ENCODE data around the gene TMIGD3.

Gene TMIGD3

DNA sequence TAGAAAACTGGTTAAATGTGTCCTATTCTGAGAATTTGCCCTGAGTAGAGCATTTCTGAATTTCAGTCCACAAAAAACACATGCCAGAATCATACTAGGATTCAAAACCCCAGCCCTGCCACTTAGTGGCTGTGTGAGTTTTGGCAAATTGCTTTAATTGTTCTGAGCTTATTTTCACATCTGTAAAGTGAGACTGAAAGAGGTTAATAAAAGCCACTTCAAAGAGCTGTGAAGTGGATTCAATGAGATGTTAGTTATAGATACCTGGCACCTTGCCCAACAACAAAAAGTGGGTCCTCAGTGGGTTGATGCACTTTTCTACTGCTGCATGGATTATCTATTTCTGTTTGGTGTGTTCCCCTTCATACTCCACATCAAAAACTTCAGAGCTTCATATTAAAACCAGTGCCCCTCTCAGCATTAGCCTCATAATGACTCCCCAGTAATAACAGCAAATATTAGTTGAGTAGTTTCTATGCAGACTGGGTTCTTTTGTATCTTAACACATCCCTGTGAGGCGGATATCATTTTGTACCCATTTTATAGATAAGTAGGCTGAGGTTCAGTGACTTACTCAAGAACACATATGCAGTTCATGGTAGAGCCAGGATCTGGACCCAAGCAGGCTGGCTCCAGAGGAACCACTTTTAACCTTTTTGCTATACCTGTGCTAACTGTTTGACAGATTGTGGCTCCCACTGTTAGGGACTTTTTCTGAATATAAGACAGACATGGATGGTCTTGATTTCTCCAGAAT is 14.2 kb upstream of the TMIGD3 start:
- no peaks in the 10 kb centered on the region for H3K27me3 ChIP-seq (ENCODE audit: control insufficient read depth, insufficient read depth, low read length)
- no peak overlapping the region for H3K4me3 ChIP-seq (ENCODE audit: low read length)
- no peaks in the 10 kb centered on the region for H3K9me3 ChIP-seq (ENCODE audit: control insufficient read depth, low read depth, low read length)
- H3K27ac ChIP-seq (ENCODE audit: low read length) = no peak overlapping the region
- no peaks in the 10 kb centered on the region for H3K36me3 ChIP-seq (ENCODE audit: control insufficient read depth, low read depth, low read length)
- H3K4me1 ChIP-seq (ENCODE audit: control insufficient read depth, low read depth, low read length) = no peaks in the 10 kb centered on the region
- H3K9ac ChIP-seq (ENCODE audit: low read length) = no peak overlapping the region

DNA sequence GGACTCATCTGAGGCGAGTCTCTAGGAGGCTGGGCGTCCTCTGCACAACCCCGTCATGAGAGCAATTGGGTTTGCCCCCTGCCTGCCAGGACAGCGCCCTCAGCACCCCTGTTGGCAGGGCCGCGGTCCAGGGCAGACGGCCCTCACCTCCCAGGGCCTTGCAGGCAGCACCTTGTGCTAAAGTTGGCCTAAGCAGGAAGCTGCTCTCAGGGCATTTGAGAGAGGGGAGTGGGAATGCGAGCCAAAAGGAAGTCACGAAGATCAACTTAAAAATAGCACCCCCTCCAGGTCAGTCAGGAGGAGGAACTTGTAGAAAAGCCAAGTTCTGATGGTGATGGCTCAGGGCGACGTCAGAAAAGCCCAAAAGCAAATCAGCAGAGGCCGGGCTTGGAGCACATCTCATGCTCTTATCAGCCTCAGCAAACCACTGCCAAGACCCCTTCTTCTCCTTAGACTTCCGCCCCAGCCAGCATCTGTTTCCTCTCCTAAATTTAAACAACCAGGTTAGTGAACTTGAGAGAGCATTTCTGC is 12.6 kb upstream of the TMIGD3 start:
- H3K4me1 ChIP-seq (ENCODE audit: control insufficient read depth, low read depth, low read length) = no peaks in the 10 kb centered on the region

DNA sequence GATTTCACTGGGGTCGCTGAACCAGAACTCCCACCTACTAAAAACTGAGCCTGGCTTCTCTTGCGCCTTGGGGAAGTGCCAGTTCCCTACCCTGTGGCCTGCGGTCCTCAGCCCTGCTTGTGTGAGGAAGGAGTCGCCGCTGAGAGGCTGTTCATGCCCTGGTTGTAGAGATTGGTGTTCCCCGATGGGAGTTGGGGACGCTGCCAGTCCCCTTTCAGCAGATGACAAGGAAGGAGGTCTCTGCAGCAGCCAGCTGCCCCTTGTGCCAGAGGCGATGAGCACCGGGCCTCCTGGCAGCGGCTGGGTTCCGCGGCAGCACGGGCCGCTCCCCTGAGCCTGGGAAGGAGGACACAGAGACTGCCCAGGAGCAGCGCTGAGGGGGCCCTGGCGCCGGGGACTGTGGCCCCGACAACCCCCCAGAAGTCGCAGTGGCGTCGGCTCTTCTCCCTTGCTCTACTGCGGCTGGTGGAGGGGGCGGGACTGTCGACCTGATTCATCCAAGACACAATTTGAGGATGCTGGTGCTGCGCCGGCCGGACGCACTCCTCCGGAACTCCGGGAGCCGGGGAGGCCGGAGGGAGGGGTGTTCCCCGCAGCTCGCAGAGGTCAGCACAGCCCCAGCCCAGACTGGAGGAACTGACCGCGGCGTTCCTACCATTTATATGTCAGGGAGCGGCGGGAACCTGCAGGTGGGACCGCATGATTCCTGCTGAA is 12.0 kb upstream of the TMIGD3 start:
- no peaks in the 10 kb centered on the region for H3K36me3 ChIP-seq (ENCODE audit: control insufficient read depth, low read depth, low read length)
- H3K27ac ChIP-seq (ENCODE audit: low read length) = no peak overlapping the region
- H3K9me3 ChIP-seq (ENCODE audit: control insufficient read depth, low read depth, low read length) = no peaks in the 10 kb centered on the region
- no peak overlapping the region for H3K9ac ChIP-seq (ENCODE audit: low read length)
- H3K4me3 ChIP-seq (ENCODE audit: low read length) = no peak overlapping the region
- H3K27me3 ChIP-seq (ENCODE audit: control insufficient read depth, insufficient read depth, low read length) = no peaks in the 10 kb centered on the region
- no peaks in the 10 kb centered on the region for H3K4me1 ChIP-seq (ENCODE audit: control insufficient read depth, low read depth, low read length)

More for the DNA sequence above, 12.6 kb upstream of the TMIGD3 start:
- no peaks in the 10 kb centered on the region for H3K27me3 ChIP-seq (ENCODE audit: control insufficient read depth, insufficient read depth, low read length)
- H3K9ac ChIP-seq (ENCODE audit: low read length) = no peak overlapping the region
- no peak overlapping the region for H3K4me3 ChIP-seq (ENCODE audit: low read length)
- H3K27ac ChIP-seq (ENCODE audit: low read length) = no peak overlapping the region
- H3K36me3 ChIP-seq (ENCODE audit: control insufficient read depth, low read depth, low read length) = no peaks in the 10 kb centered on the region
- no peaks in the 10 kb centered on the region for H3K9me3 ChIP-seq (ENCODE audit: control insufficient read depth, low read depth, low read length)

DNA sequence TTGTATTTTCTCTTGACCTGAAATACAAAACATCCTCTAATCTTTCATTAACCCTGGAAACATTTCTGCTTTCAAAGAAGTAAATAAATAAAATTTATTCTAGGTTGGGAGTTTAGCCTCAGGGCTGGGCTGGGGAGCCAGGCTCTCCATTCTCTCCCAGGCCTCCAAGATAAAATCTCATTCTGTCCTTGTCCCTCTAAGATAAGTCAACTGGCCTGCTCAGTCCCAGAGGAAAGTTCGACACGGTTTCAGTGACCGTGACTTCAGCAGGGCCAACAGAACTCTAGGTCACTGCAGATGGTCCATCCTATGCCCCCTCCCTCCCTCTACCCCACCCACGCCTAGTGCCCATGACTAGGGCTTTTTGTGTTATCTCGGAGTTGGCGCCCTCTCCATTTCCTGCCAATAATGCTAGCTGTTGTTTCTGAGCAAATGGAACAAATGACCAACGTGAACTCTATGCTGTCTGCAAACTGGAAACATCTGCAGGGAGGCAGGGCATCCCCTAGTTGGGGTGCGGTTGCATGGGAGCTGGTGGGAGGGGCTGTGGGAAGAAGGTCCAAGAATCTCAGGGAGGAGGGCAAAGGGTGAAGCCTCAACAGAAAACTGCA is 10.1 kb upstream of the TMIGD3 start:
- Histone ChIP-seq H3K4me1 (ENCODE audit: control insufficient read depth, low read depth, low read length) (peaks cover 1% of the 10 kb centered on the region), H3K9ac (ENCODE audit: low read length) (no peak overlapping the region), H3K27me3 (ENCODE audit: control insufficient read depth, insufficient read depth, low read length) (no peaks in the 10 kb centered on the region), H3K4me3 (ENCODE audit: low read length) (no peak overlapping the region), H3K36me3 (ENCODE audit: control insufficient read depth, low read depth, low read length) (no peaks in the 10 kb centered on the region), H3K9me3 (ENCODE audit: control insufficient read depth, low read depth, low read length) (no peaks in the 10 kb centered on the region), H3K27ac (ENCODE audit: low read length) (no peak overlapping the region)

DNA sequence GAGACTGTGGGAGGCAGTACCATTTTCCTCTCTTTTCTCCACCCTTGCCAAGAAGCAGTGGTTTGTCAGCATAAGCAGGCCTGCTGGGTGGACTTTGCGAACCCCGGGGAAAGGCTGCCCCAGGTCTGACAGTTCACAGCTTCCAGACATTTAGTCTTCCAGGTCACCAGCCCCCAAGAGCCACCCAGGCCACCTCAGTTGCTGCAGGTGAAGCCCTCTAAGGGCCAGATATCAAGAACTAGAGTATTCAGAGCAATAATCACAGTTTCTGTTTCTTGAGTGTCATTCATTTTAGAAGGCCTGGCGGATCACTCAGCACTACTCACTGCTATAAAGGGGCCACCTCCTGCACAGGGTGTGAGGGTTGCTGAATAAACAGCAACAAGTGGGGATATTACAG is 9.5 kb upstream of the TMIGD3 start:
- Histone ChIP-seq H3K9me3 (ENCODE audit: control insufficient read depth, low read depth, low read length) (no peaks in the 10 kb centered on the region), H3K4me1 (ENCODE audit: control insufficient read depth, low read depth, low read length) (peaks cover 5% of the 10 kb centered on the region), H3K36me3 (ENCODE audit: control insufficient read depth, low read depth, low read length) (no peaks in the 10 kb centered on the region), H3K9ac (ENCODE audit: low read length) (no peak overlapping the region), H3K27ac (ENCODE audit: low read length) (no peak overlapping the region), H3K4me3 (ENCODE audit: low read length) (no peak overlapping the region), H3K27me3 (ENCODE audit: control insufficient read depth, insufficient read depth, low read length) (no peaks in the 10 kb centered on the region)

DNA sequence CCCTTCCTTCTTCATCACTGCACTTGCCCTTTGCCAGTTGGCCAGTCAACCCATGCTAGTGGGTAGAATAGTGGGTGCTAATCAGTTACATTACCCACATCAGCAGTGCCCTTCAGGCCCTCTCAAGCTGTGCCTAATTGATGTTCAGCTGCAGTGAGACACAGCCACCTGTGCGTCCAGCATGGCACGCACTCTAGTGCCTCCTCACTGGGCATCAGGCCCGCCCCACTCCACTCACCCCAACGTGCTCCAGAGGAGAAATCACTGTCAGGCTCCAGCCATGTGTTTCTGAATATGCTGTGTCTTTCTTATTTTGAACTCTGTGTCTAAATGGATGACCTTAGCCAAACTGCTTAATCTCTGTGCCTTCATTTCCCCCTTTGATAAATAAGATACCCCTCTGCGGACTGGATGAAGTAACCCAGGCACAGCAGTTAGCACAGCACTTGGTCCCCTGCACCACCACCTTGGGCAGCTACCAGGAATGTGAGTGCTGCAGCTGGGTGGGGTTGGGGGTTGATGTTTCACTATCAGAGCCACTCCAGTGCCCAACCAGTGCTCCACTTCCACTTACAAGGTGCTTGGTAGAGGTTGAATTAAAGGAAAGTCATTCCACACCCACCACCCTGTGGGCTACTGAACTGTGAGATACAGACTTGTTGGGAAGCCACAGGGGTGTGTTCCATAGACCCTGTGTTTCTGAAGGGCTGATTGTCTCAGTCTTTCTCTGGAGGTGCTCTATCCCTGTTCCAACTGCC is 8.9 kb upstream of the TMIGD3 start:
- Histone ChIP-seq H3K9me3 (ENCODE audit: control insufficient read depth, low read depth, low read length) (no peaks in the 10 kb centered on the region), H3K4me3 (ENCODE audit: low read length) (no peak overlapping the region), H3K27me3 (ENCODE audit: control insufficient read depth, insufficient read depth, low read length) (no peaks in the 10 kb centered on the region), H3K9ac (ENCODE audit: low read length) (no peak overlapping the region), H3K27ac (ENCODE audit: low read length) (no peak overlapping the region), H3K4me1 (ENCODE audit: control insufficient read depth, low read depth, low read length) (peaks cover 11% of the 10 kb centered on the region), H3K36me3 (ENCODE audit: control insufficient read depth, low read depth, low read length) (no peaks in the 10 kb centered on the region)

DNA sequence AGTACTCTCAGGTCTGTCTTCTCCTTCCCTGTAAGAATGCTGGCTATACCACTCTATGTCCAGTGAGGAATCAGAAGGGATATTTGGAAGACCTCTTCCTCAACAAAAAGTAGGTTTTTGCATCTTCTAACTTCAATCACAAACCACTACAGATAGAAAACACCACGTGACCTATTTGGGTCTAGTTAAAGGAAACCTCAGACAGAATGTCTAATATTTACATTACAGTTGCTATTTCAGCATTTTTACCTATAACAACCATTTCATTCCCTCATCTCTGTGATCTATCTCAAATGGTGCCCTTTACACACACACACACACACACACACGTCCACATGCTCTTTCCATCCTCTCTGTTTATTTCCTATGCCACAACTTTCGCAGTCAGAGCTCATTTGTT is 7.9 kb upstream of the TMIGD3 start:
- Histone ChIP-seq H3K4me1 (ENCODE audit: control insufficient read depth, low read depth, low read length) (peaks cover 13% of the 10 kb centered on the region), H3K4me3 (ENCODE audit: low read length) (no peak overlapping the region), H3K9me3 (ENCODE audit: control insufficient read depth, low read depth, low read length) (no peaks in the 10 kb centered on the region), H3K9ac (ENCODE audit: low read length) (no peak overlapping the region), H3K27me3 (ENCODE audit: control insufficient read depth, insufficient read depth, low read length) (no peaks in the 10 kb centered on the region), H3K36me3 (ENCODE audit: control insufficient read depth, low read depth, low read length) (no peaks in the 10 kb centered on the region), H3K27ac (ENCODE audit: low read length) (no peak overlapping the region)

DNA sequence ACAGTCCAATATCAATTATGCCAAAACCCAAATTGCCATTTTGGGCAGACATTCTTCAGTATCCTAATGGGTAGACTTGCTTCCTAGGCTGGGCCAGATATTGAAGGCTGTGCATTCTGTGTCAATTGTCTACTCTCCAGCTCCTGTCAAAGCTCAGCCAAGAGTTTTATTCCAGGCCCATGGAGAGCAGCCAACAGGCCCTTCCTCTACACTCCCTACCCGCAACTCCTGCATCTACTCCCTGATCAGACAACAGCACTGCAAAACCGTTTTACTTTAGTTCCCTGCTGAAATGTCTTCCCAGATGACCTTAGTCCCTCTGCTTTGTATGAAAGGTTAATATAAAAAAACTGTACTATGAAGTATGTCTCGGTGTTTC is 6.6 kb upstream of the TMIGD3 start:
- peaks cover 13% of the 10 kb centered on the region for H3K4me1 ChIP-seq (ENCODE audit: control insufficient read depth, low read depth, low read length)
- no peak overlapping the region for H3K27ac ChIP-seq (ENCODE audit: low read length)
- H3K9ac ChIP-seq (ENCODE audit: low read length) = no peak overlapping the region

DNA sequence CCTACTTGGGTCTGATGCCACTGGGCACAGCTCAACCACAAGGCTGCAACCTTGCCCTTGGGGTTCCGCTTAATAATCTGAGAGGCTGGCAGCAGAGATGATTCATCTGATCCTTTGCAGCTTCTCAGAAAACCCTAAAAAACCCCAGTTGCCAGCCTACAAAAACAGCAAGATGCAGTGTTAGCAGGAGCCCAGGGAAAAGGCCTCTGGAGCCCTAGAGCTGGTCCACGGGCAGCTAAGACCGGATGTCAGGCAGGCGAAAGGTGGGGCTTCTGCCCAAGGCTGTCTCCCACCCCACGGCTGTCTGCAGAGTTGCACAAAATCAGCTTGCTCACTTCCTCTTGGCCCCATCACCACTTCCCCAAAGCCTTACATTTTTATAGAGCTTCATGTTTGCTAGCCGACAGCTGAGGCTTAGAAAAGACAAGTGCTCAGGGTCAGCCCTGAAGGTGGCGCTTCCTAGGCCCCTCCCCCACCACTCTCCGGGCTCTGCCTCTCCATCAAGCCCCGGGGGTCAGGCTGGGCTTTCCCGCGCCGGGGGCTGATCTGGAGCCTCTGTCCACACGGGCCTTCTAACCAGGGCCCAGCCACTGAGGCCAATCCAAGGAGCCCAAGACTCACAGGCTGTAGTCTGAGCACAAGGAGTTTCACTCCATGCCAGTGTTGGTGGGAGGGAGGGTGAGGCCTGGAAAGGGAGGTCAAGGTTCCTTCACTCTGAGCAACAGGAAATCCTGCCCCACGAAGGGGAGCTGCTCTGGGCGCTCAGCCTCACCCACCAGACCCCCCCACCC is 4.2 kb upstream of the TMIGD3 start:
- no peaks in the 10 kb centered on the region for H3K36me3 ChIP-seq (ENCODE audit: control insufficient read depth, low read depth, low read length)
- H3K4me3 ChIP-seq (ENCODE audit: low read length) = peak overlapping the region; percentile 59
- no peaks in the 10 kb centered on the region for H3K27me3 ChIP-seq (ENCODE audit: control insufficient read depth, insufficient read depth, low read length)
- H3K9ac ChIP-seq (ENCODE audit: low read length) = peak overlapping the region; percentile 64
- peak overlapping the region; percentile 40 for H3K27ac ChIP-seq (ENCODE audit: low read length)
- no peaks in the 10 kb centered on the region for H3K9me3 ChIP-seq (ENCODE audit: control insufficient read depth, low read depth, low read length)
- H3K4me1 ChIP-seq (ENCODE audit: control insufficient read depth, low read depth, low read length) = peaks cover 13% of the 10 kb centered on the region

More for the DNA sequence above, 6.6 kb upstream of the TMIGD3 start:
- no peaks in the 10 kb centered on the region for H3K9me3 ChIP-seq (ENCODE audit: control insufficient read depth, low read depth, low read length)
- no peaks in the 10 kb centered on the region for H3K27me3 ChIP-seq (ENCODE audit: control insufficient read depth, insufficient read depth, low read length)
- no peak overlapping the region for H3K4me3 ChIP-seq (ENCODE audit: low read length)
- H3K36me3 ChIP-seq (ENCODE audit: control insufficient read depth, low read depth, low read length) = no peaks in the 10 kb centered on the region

DNA sequence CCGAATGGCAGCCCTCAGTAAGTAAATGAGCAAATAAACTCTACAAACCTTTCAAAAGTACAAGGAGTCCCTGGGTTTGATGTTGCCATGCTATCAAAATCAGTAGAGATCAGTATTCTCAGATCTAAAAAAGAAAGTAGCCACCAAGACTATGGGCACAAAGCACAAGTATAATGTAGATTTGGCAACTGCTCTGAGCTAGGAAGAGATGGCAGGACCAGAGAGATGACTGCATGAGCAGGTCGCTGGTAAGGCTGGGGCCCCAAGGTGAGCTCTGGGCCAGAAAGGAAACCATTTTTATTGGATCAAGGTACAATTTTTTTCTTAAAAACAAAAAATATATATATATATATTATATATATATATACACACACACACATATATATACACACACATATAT is 3.1 kb upstream of the TMIGD3 start:
- Histone ChIP-seq H3K9me3 (ENCODE audit: control insufficient read depth, low read depth, low read length) (no peaks in the 10 kb centered on the region), H3K4me3 (ENCODE audit: low read length) (no peak overlapping the region), H3K27ac (ENCODE audit: low read length) (no peak overlapping the region), H3K36me3 (ENCODE audit: control insufficient read depth, low read depth, low read length) (no peaks in the 10 kb centered on the region), H3K4me1 (ENCODE audit: control insufficient read depth, low read depth, low read length) (peaks cover 13% of the 10 kb centered on the region), H3K9ac (ENCODE audit: low read length) (no peak overlapping the region), H3K27me3 (ENCODE audit: control insufficient read depth, insufficient read depth, low read length) (no peaks in the 10 kb centered on the region)
